SK-MEL-5 (cell line): Measurements from ENCODE around the gene NFAM1. TPM values are rescaled to one million over a fixed set of nuclear protein-coding genes. Genes with fewer than 3 reads are reported as not detected.

ENCODE experiments used
- DNase-seq: peaks from one replicate; pipeline ENCODE4 v3.0.0-alpha.2; 2016; ENCODE audit warnings: low read depth, low spot score
- in situ Hi-C: cut with HindIII; loops from 2 replicates; pipeline ENCODE4 v1.10.0; 2016; ENCODE audit warnings: low sequenced_read_pairs, high pct_unique_total_duplicates, low pct_unique_long_range_greater_than_20kb
- total RNA-seq: library from RNA; depleted of rRNA; stranded (reverse); fragments of >200 nt; shearing (Covaris generic); gene quantifications from 2 replicates; pipeline ENCODE4 v1.2.3, GENCODE V29; 2014

Gene NFAM1
- total RNA-seq, 1 experiment from 2014 or later: not detected

GRCh38 chr22:42427167-42427566 lies 5.0 kb downstream of the NFAM1 start:
- in situ Hi-C loops: no loop called here
- no peak for DNase-seq

- DNase-seq: no peak
- in situ Hi-C loops: no loop called here
Observed at GRCh38 chr22:42425989-42426355, 6.2 kb downstream of the NFAM1 start.

- in situ Hi-C loops: no loop called here
- peak; percentile 19 for DNase-seq
Observed at GRCh38 chr22:42425337-42425988, 6.7 kb downstream of the NFAM1 start.

GRCh38 chr22:42419243-42419881 lies 12.8 kb downstream of the NFAM1 start:
- no peak for DNase-seq
- in situ Hi-C loops: no loop called here

GRCh38 chr22:42418811-42419242 lies 13.4 kb downstream of the NFAM1 start:
- no peak for DNase-seq
- in situ Hi-C loops: no loop called here

- DNase-seq: no peak
Observed at GRCh38 chr22:42417645-42418305, 14.4 kb downstream of the NFAM1 start.

GRCh38 chr22:42416671-42417230 lies 15.5 kb downstream of the NFAM1 start:
- in situ Hi-C loops: no loop called here
- DNase-seq: no peak

More at GRCh38 chr22:42417645-42418305, 14.4 kb downstream of the NFAM1 start:
- in situ Hi-C loops: no loop called here

GRCh38 chr22:42414565-42415303 lies 17.5 kb downstream of the NFAM1 start:
- DNase-seq: no peak
- in situ Hi-C loops: no loop called here

GRCh38 chr22:42414021-42414420 lies 18.2 kb downstream of the NFAM1 start:
- in situ Hi-C loops: no loop called here

GRCh38 chr22:42412744-42413333 lies 19.4 kb downstream of the NFAM1 start:
- no peak for DNase-seq
- in situ Hi-C loops: no loop called here

More at GRCh38 chr22:42414021-42414420, 18.2 kb downstream of the NFAM1 start:
- DNase-seq: no peak

- in situ Hi-C loops: no loop called here
Observed at GRCh38 chr22:42410708-42411107, 21.5 kb downstream of the NFAM1 start.

GRCh38 chr22:42408810-42409529 lies 23.2 kb downstream of the NFAM1 start:
- in situ Hi-C loops: no loop called here
- DNase-seq: no peak

More at GRCh38 chr22:42410708-42411107, 21.5 kb downstream of the NFAM1 start:
- DNase-seq: no peak

- no peak for DNase-seq
- in situ Hi-C loops: no loop called here
Observed at GRCh38 chr22:42408276-42408675, 23.9 kb downstream of the NFAM1 start.

GRCh38 chr22:42404266-42404665 lies 27.9 kb downstream of the NFAM1 start:
- no peak for DNase-seq
- in situ Hi-C loops: no loop called here

- in situ Hi-C loops: no loop called here
- DNase-seq: no peak
Observed at GRCh38 chr22:42401535-42402334, 30.5 kb downstream of the NFAM1 start.

GRCh38 chr22:42400811-42401534 lies 31.2 kb downstream of the NFAM1 start:
- no peak for DNase-seq
- in situ Hi-C loops: no loop called here
